ENCODE data around the gene AFF4. TPM values are rescaled to one million over a fixed set of nuclear protein-coding genes. Genes with fewer than 3 reads are reported as not detected.

The AFF4 gene
- total and polyA plus RNA-seq, 12 donors = 9.7 to 158 (median 83.0) TPM

DNA sequence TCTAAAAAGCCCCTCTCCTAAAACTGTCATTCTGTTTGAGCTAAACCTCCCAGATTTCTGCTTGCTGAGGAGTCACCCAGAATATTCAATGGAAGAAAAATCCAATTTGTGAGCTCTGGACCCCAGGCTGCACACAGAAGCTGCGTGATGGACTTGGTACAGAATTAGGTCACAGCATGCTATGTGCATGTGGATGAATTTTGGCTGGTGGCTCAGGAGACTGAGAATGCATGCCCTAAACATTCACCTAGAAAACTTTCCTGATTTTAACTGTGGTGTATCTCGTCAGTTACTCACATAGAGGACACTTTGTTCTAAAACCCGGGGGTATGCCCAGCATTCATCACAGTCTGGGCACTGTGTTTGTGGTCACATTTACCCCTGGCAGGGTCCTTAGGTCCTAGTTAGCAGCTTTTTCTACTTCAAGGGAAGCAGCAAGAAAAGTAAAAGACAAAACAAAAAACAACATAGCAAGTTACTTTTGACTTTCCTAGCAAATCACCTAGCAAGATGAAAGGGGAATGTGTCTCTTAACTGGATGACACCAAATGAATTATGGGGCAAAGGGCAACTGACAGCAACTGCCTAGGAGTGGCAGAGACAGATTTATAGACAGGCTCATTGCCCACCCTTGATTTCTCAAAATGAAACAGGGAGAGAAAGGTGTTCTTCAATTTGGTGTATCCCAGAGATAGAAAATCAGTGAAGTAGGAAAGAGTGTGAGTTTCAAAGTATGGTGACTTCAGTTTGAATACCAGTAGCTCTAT, 124.7 kb downstream of the AFF4 start:
- Histone ChIP-seq H3K4me1 (replicated peaks in 1 of 2) (no peaks in the 10 kb centered on the region), H3K36me3 (replicated peaks in 1 of 2) (no peaks in the 10 kb centered on the region), H3K9me3 (replicated peaks in 1 of 3) (no peaks in the 10 kb centered on the region), H3K27me3 (no peaks in the 10 kb centered on the region), H3K27ac (no peak overlapping the region), H3K4me3 (no peak overlapping the region)
- whole genome bisulfite sequencing, 4 donors = 56 to 82% (median 80%) methylated on average over 3 of the region's 3 CpGs
- intact Hi-C loops (cut with DNase I) = no loop called here
- TF ChIP-seq POLR2A (IDR thresholded peaks at IDR 0.05) = no peak
- TF ChIP-seq, protein P1, sequence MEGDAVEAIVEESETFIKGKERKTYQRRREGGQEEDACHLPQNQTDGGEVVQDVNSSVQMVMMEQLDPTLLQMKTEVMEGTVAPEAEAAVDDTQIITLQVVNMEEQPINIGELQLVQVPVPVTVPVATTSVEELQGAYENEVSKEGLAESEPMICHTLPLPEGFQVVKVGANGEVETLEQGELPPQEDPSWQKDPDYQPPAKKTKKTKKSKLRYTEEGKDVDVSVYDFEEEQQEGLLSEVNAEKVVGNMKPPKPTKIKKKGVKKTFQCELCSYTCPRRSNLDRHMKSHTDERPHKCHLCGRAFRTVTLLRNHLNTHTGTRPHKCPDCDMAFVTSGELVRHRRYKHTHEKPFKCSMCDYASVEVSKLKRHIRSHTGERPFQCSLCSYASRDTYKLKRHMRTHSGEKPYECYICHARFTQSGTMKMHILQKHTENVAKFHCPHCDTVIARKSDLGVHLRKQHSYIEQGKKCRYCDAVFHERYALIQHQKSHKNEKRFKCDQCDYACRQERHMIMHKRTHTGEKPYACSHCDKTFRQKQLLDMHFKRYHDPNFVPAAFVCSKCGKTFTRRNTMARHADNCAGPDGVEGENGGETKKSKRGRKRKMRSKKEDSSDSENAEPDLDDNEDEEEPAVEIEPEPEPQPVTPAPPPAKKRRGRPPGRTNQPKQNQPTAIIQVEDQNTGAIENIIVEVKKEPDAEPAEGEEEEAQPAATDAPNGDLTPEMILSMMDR (IDR thresholded peaks at IDR 0.05) = no peak
- DNase-seq = no peak

DNA sequence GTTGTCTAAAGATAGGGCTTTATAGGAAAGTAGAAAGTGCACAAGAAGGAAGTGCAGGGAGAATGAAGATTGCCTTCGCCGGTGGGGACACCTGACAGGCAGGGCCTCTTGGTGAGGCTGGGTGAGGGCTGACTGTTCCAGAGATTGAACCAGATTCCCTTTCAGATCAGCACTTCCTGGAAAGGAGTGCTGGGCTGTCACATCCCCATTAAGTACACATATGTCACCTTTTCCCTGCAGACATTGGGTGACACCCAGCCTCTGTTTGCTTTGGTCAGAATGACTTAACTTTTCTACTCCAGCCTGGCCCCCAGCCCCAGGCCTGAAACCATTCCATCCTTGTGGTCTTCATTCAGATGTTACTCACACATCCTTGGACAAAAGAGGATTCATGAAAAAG, 125.6 kb downstream of the AFF4 start:
- Histone ChIP-seq H3K36me3 (replicated peaks in 1 of 2) (no peaks in the 10 kb centered on the region), H3K9me3 (replicated peaks in 1 of 3) (no peaks in the 10 kb centered on the region), H3K4me3 (no peak overlapping the region), H3K4me1 (replicated peaks in 1 of 2) (no peaks in the 10 kb centered on the region), H3K27ac (no peak overlapping the region), H3K27me3 (no peaks in the 10 kb centered on the region)
- no peak for DNase-seq
- TF ChIP-seq POLR2A (IDR thresholded peaks at IDR 0.05) = no peak
- TF ChIP-seq, protein P1 (IDR thresholded peaks at IDR 0.05) = no peak
- WGBS, 4 donors = 74 to 100% (median 84%) methylated on average over 2 of the region's 2 CpGs
- intact Hi-C loops (cut with DNase I) = no loop called here

DNA sequence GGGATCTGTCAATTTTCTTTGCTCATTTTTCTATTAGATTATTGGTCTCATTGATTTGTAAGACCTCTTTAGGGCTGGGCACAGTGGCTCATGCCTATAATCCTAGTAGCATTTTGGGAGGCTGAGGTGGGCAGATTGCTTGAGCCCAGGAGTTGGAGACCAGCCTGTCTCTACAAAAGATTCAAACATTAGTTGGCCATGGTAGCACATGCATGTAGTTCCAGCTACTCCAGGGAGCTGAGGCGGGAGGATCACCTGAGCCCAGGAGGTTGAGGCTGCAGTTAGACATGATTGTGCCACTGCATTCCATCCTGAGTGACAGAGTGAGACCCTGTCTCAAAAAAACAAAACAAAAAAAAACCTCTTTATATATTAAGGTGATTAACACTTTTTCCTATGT, 126.6 kb downstream of the AFF4 start:
- WGBS, 4 donors = 70 to 97% (median 90%) methylated on average over 1 of the region's 1 CpG
- H3K27ac ChIP-seq = no peak overlapping the region
- no peaks in the 10 kb centered on the region for H3K9me3 ChIP-seq (replicated peaks in 1 of 3)
- H3K4me1 ChIP-seq (replicated peaks in 1 of 2) = no peaks in the 10 kb centered on the region
- no peak for DNase-seq
- H3K36me3 ChIP-seq (replicated peaks in 1 of 2) = no peaks in the 10 kb centered on the region
- intact Hi-C loops (cut with DNase I) = no loop called here
- H3K4me3 ChIP-seq = no peak overlapping the region
- H3K27me3 ChIP-seq = no peaks in the 10 kb centered on the region
- TF ChIP-seq POLR2A (IDR thresholded peaks at IDR 0.05) = no peak
- TF ChIP-seq, protein P1 (IDR thresholded peaks at IDR 0.05) = no peak

DNA sequence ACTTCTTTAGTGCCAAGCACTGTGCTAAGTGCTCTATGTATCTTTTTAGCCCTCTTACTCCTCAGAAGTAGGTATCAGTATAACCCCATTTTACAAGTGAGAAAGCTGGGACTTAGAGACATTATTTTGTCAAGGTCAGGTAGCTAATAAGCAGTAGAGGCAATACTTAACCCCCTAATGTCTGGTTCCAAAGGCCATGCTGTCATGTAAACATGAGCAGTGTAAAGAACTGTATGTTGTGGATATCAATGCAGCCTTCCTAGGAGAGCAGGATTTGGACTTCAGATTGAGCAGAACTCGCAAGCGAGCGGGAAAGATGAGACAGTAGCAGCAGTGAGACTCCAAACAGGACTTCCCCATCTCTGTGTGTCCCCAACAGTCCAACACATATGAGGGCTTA, 129.4 kb downstream of the AFF4 start:
- whole genome bisulfite sequencing, 4 donors = 91 to 100% (median 97%) methylated on average over 3 of the region's 3 CpGs

More for the DNA sequence above, 129.4 kb downstream of the AFF4 start:
- Histone ChIP-seq H3K4me1 (replicated peaks in 1 of 2) (peaks cover 6 to 7% of the 10 kb centered on the region in 2 donors), H3K27me3 (no peaks in the 10 kb centered on the region), H3K4me3 (no peak overlapping the region), H3K27ac (no peak overlapping the region), H3K9me3 (replicated peaks in 1 of 3) (no peaks in the 10 kb centered on the region), H3K36me3 (replicated peaks in 1 of 2) (no peaks in the 10 kb centered on the region)
- TF ChIP-seq, protein P1 (IDR thresholded peaks at IDR 0.05) = no peak
- TF ChIP-seq POLR2A (IDR thresholded peaks at IDR 0.05) = no peak
- intact Hi-C loops (cut with DNase I) = loop anchor here in 1 of 2 donors (5.0 kb wide), 1 partner anchor 33 kb away; the partner anchor contains the start of genes GDF9 and UQCRQ
- DNase-seq = no peak
